Adrenal gland (tissue), 12 donors: ENCODE results near the gene GPC2. TPM values are rescaled to one million over a fixed set of nuclear protein-coding genes. Genes with fewer than 3 reads are reported as not detected.
"Not testable (repeated sequence)": the region's sequence is repeated elsewhere in the genome, so short reads cannot be mapped to it uniquely, and the experiment has no call there.

Experiments
- DNase-seq, 7 donors: peaks; one replicate each; pipeline ENCODE4 v3.0.0-alpha.2; 2019 to 2020
- H3K27ac ChIP-seq, 5 donors: fragments of 200-600 bp; sonication (generic) in 4 of 5; 1 replicate in 3 of 5; 2 replicates in 2 of 5; pipeline versions ENCODE4 v1.5.1 to v1.8.0; 2016 to 2020; ENCODE audit warnings: mild to moderate bottlenecking in 1 of 5
- H3K27me3 ChIP-seq: fragments of 200-600 bp; 2 replicates; pipeline ENCODE4 v1.8.0; 2021
- H3K36me3 ChIP-seq, 2 donors: fragments of 200-600 bp; replicated peaks in 1 of 2; 1 replicate in 1 of 2; 2 replicates in 1 of 2; pipeline versions ENCODE4 v1.5.1 to v1.8.0; 2018 to 2022
- H3K4me1 ChIP-seq, 2 donors: fragments of 200-600 bp; replicated peaks in 1 of 2; 1 replicate in 1 of 2; 2 replicates in 1 of 2; pipeline versions ENCODE4 v1.5.1 to v1.8.0; 2018 to 2021
- H3K4me3 ChIP-seq, 4 donors: fragments of 200-600 bp; sonication (generic) in 3 of 4; one replicate each; pipeline ENCODE4 v1.5.1; 2016 to 2018
- H3K9me3 ChIP-seq, 3 donors: fragments of 200-600 bp; sonication (generic) in 1 of 3; replicated peaks in 1 of 3; 1 replicate in 2 of 3; 2 replicates in 1 of 3; pipeline versions ENCODE4 v1.5.1 to v1.8.0; 2016 to 2021
- CTCF ChIP-seq, 6 experiments: fragments of 450-650 bp in 4 of 6; fragments of 200-600 bp in 2 of 6; sonication (generic) in 1 of 6; IDR thresholded peaks; 1 replicate in 5 of 6; 2 replicates in 1 of 6; pipeline versions ENCODE4 v1.5.1 to v1.8.0; 2016 to 2021; ENCODE audit warnings: antibody characterized with exemption in 6 of 6, mild to moderate bottlenecking in 2 of 6, moderate library complexity in 1 of 6
- POLR2A ChIP-seq, 2 donors: fragments of 450-650 bp; IDR thresholded peaks; one replicate each; pipeline ENCODE4 v1.6.1; 2017; ENCODE audit warnings: antibody characterized with exemption in 2 of 2, mild to moderate bottlenecking in 2 of 2, moderate library complexity in 1 of 2
- WGBS, 4 donors: extraction: QIAGEN DNeasy Blood & Tissue Kit in 2 of 4; methylation state at CpG; one replicate each; pipeline versions ENCODE4 v1.1.5 to v1.1.7; 2013 to 2017; 5-methylcytosine and 5-hydroxymethylcytosine counted together
- intact Hi-C, 2 donors: fragments of 100-400 bp; cut with DNase I; formaldehyde crosslinking; loops; one replicate each; pipeline versions ENCODE4 v1.14.1 to v1.15.0; 2022 to 2023
- polyA plus RNA-seq, 3 donors: library from polyadenylated mRNA; stranded (reverse); fragments of 200-250 nt in 2 of 3; fragments of 350-450 nt in 1 of 3; fragmentation: Illumina TruSeq in 1 of 3; extraction: RNeasy Lipid Tissue Mini Kit (QIAGEN cat#74804) in 1 of 3; gene quantifications; one replicate each; pipeline ENCODE4 v1.2.3, GENCODE V29; 2013 to 2014
- total RNA-seq, 9 donors: library from RNA; depleted of rRNA in 4 of 9; stranded (reverse); fragments of >200 nt in 4 of 9; fragments of 120-200 nt in 1 of 9; fragmentation: NEBNext Ultra II Directional in 1 of 9; extraction: Animal tissue kit (Norgen Biotek cat#: 25700) in 1 of 9; gene quantifications; one replicate each; pipeline versions ENCODE4 v1.1.0 to v1.2.4, GENCODE V29; 2013 to 2023
- donor health status: healthy with polysubstance abuse.
- donor health status: Bipolar disorder and iron deficiency.
- donor health status: DM: yes; HTN: yes; CAD: no.
- donor health status: DM: no; HTN: no; CAD: no.
- donor health status: DM: no; HTN: no; CAD: no.
- donor health status: DM: yes; HTN: yes; CAD: no.

The GPC2 gene
- total and polyA plus RNA-seq, 12 donors: 0.05 to 4.3 (median 1.1) TPM

- Histone ChIP-seq H3K4me1 (no peaks in the 10 kb centered on the region), H3K27me3 (no peaks in the 10 kb centered on the region), H3K4me3 (no peak overlapping the region), H3K9me3 (no peaks in the 10 kb centered on the region), H3K27ac (no peak overlapping the region), H3K36me3 (no peaks in the 10 kb centered on the region)
- intact Hi-C loops: no loop called here
- DNase-seq: no peak
- TF ChIP-seq POLR2A (IDR thresholded peaks at IDR 0.05) (no peak), CTCF (IDR thresholded peaks at IDR 0.05) (no peak)
- 82 to 97% (median 84%) methylated on average over 2 of the region's 2 CpGs for WGBS, 4 donors
These were observed 18.0 kb upstream of the GPC2 start for GRCh38 chr7:100195222-100195621.

GRCh38 chr7:100192969-100193368 lies 15.8 kb upstream of the GPC2 start:
- Histone ChIP-seq H3K9me3 (no peaks in the 10 kb centered on the region), H3K4me3 (no peak overlapping the region), H3K27ac (no peak overlapping the region), H3K36me3 (no peaks in the 10 kb centered on the region), H3K4me1 (no peaks in the 10 kb centered on the region), H3K27me3 (no peaks in the 10 kb centered on the region)
- 76 to 96% (median 91%) methylated on average over 3 of the region's 3 CpGs for WGBS, 4 donors
- DNase-seq: no peak
- intact Hi-C loops: no loop called here
- no peak for TF ChIP-seq CTCF (IDR thresholded peaks at IDR 0.05)
- no peak for TF ChIP-seq POLR2A (IDR thresholded peaks at IDR 0.05)

GRCh38 chr7:100192281-100192862 lies 15.2 kb upstream of the GPC2 start:
- intact Hi-C loops, H3K27ac ChIP-seq: not testable (repeated sequence)
- 92 to 97% (median 93%) methylated on average over 6 of the region's 6 CpGs for WGBS, 4 donors

GRCh38 chr7:100191775-100192174 lies 14.6 kb upstream of the GPC2 start:
- H3K27me3 ChIP-seq: no peaks in the 10 kb centered on the region
- no peaks in the 10 kb centered on the region for H3K4me1 ChIP-seq
- intact Hi-C loops: no loop called here
- H3K9me3 ChIP-seq: no peaks in the 10 kb centered on the region
- H3K4me3 ChIP-seq: no peak overlapping the region
- H3K36me3 ChIP-seq: no peaks in the 10 kb centered on the region
- 38 to 60% (median 55%) methylated on average over 2 of the region's 2 CpGs for WGBS, 4 donors
- H3K27ac ChIP-seq: no peak overlapping the region
- DNase-seq: no peak
- no peak for TF ChIP-seq CTCF (IDR thresholded peaks at IDR 0.05)
- TF ChIP-seq POLR2A (IDR thresholded peaks at IDR 0.05): no peak

More at GRCh38 chr7:100192281-100192862, 15.2 kb upstream of the GPC2 start:
- not testable (repeated sequence) for H3K4me3 ChIP-seq, H3K27me3 ChIP-seq, H3K4me1 ChIP-seq, H3K36me3 ChIP-seq, H3K9me3 ChIP-seq
- peak in 1 of 7 donors; percentile 6 for DNase-seq

- TF ChIP-seq POLR2A (IDR thresholded peaks at IDR 0.05) (no peak), CTCF (IDR thresholded peaks at IDR 0.05) (peak; percentile 21 to 48 (median 36))
- 46 to 56% (median 49%) methylated on average over 4 of the region's 4 CpGs for WGBS, 4 donors
- Histone ChIP-seq H3K36me3 (no peaks in the 10 kb centered on the region), H3K4me3 (no peak overlapping the region), H3K27me3 (no peaks in the 10 kb centered on the region), H3K9me3 (no peaks in the 10 kb centered on the region), H3K27ac (no peak overlapping the region), H3K4me1 (no peaks in the 10 kb centered on the region)
- peak in 1 of 7 donors; percentile 20 for DNase-seq
- intact Hi-C loops: no loop called here
These were observed 13.0 kb upstream of the GPC2 start for GRCh38 chr7:100190048-100190711.
